Adrenal gland (tissue), 5 donors: Measurements from ENCODE around the gene DMD.

ENCODE experiments used
- CTCF ChIP-seq, 6 experiments: fragments of 450-650 bp in 4 of 6; fragments of 200-600 bp in 2 of 6; sonication (generic) in 1 of 6; IDR thresholded peaks; 1 replicate in 5 of 6; 2 replicates in 1 of 6; pipeline versions ENCODE4 v1.5.1 to v1.8.0; 2016 to 2021; ENCODE audit warnings: antibody characterized with exemption in 6 of 6, mild to moderate bottlenecking in 2 of 6, moderate library complexity in 1 of 6
- POLR2A ChIP-seq, 2 donors: fragments of 450-650 bp; IDR thresholded peaks; one replicate each; pipeline ENCODE4 v1.6.1; 2017; ENCODE audit warnings: antibody characterized with exemption in 2 of 2, mild to moderate bottlenecking in 2 of 2, moderate library complexity in 1 of 2
- donor health status: DM: no; HTN: no; CAD: no.

GRCh38 chrX:31217084-31217483 lies 1994.3 kb downstream of the DMD start:
- TF ChIP-seq CTCF (IDR thresholded peaks at IDR 0.05), result no peak
- TF ChIP-seq POLR2A (IDR thresholded peaks at IDR 0.05), result no peak
